BJ (cell line): ENCODE measurements around the gene HTT. TPM values are rescaled to one million over a fixed set of nuclear protein-coding genes. Genes with fewer than 3 reads are reported as not detected.

ENCODE experiments used
- CTCF ChIA-PET: fragments of 350-600 bp; formaldehyde crosslinking; extraction: SDS; loops from one replicate; lab custom pipeline; 2021; ENCODE audit warnings: antibody characterized with exemption, inconsistent platforms; lab: Yijun Ruan, JAX
- POLR2A ChIA-PET: fragments of 300-600 bp; sonication (Branson Sonifier 250); formaldehyde crosslinking; extraction: SDS; loops from one replicate; lab custom pipeline; 2021; ENCODE audit warnings: antibody characterized with exemption; lab: Charles Lee
- DNase-seq: peaks from one replicate; pipeline ENCODE4 v3.0.0-alpha.2; 2011; ENCODE audit warnings: low read depth
- H3K27me3 ChIP-seq: 2 replicates; pipeline ENCODE4 v1.6.0; 2011; ENCODE audit warnings: low read length; ENCODE audit not compliant: control insufficient read depth, insufficient read depth
- H3K36me3 ChIP-seq: 2 replicates; pipeline ENCODE4 v1.5.1; 2011; ENCODE audit warnings: low read length; ENCODE audit not compliant: control insufficient read depth, insufficient read depth
- H3K4me3 ChIP-seq: 2 replicates; pipeline ENCODE4 v1.5.1; 2011; ENCODE audit warnings: low read depth, mild to moderate bottlenecking, control low read depth, low read length
- CTCF ChIP-seq: IDR thresholded peaks from 2 replicates; pipeline ENCODE4 v1.5.1; 2011; ENCODE audit warnings: low read depth, mild to moderate bottlenecking, control low read depth, inconsistent platforms, low read length, moderate library complexity; ENCODE audit not compliant: insufficient read depth
- polyA plus RNA-seq: library from polyadenylated mRNA; depleted of rRNA; stranded (reverse); fragments of >200 nt; gene quantifications from 2 replicates; pipeline ENCODE4 v1.2.3, GENCODE V29; 2011

The HTT gene
- polyA plus RNA-seq, 1 experiment, result 13.6 TPM

GRCh38 chr4:3218824-3219760 lies 144.6 kb downstream of the HTT start:
- ChIA-PET CTCF (interaction anchor here (0.6 to 2.0 kb wide), 5 partner anchors 9 to 72 kb away, joined by 3 to 5 read pairs (median 3); no protein-coding TSS in a partner anchor), POLR2A (no interaction called here)
- no peak for DNase-seq
- H3K27me3 ChIP-seq, result no peaks in the 10 kb centered on the region
- no peak overlapping the region for H3K4me3 ChIP-seq
- H3K36me3 ChIP-seq, result peaks cover 39% of the 10 kb centered on the region
- no peak for TF ChIP-seq CTCF

- no peak for TF ChIP-seq CTCF
- no peak for DNase-seq
- Histone ChIP-seq H3K4me3 (no peak overlapping the region), H3K27me3 (no peaks in the 10 kb centered on the region), H3K36me3 (peaks cover 44% of the 10 kb centered on the region)
- ChIA-PET CTCF (interaction anchor here (1.0 to 1.2 kb wide), 3 partner anchors 10 to 17 kb away, joined by 3 read pairs; no protein-coding TSS in a partner anchor), POLR2A (no interaction called here)
Measured at GRCh38 chr4:3219761-3220475, 145.4 kb downstream of the HTT start.

GRCh38 chr4:3220476-3221183 lies 146.1 kb downstream of the HTT start:
- ChIA-PET POLR2A (no interaction called here), CTCF (interaction anchor here (1.0 kb wide), 2 partner anchors 16 to 31 kb away, joined by 3 read pairs; no protein-coding TSS in a partner anchor)
- H3K27me3 ChIP-seq, result no peaks in the 10 kb centered on the region
- TF ChIP-seq CTCF, result no peak
- DNase-seq, result no peak
- no peak overlapping the region for H3K4me3 ChIP-seq
- H3K36me3 ChIP-seq, result peaks cover 42% of the 10 kb centered on the region

- ChIA-PET CTCF (interaction anchor here (1.0 kb wide), 1 partner anchor 31 kb away, joined by 3 read pairs; no protein-coding TSS in a partner anchor), POLR2A (no interaction called here)
- Histone ChIP-seq H3K4me3 (no peak overlapping the region), H3K36me3 (peaks cover 37% of the 10 kb centered on the region), H3K27me3 (no peaks in the 10 kb centered on the region)
- no peak for DNase-seq
- TF ChIP-seq CTCF, result no peak
Measured at GRCh38 chr4:3221184-3221494, 146.7 kb downstream of the HTT start.
